ENCODE measurements around the gene FGB.

- no peak for TF ChIP-seq EZH2phosphoT487 (IDR thresholded peaks at IDR 0.05; ENCODE audit: insufficient read depth, low read depth)
- TF ChIP-seq EZH2 (IDR thresholded peaks at IDR 0.05; ENCODE audit: insufficient read depth, poor library complexity, severe bottlenecking): no peak
Measured at GRCh38 chr4:154591890-154592289, 29.1 kb downstream of the FGB start.
